ENCODE measurements around the gene GGA2.
"Not testable (repeated sequence)": the region's sequence is repeated elsewhere in the genome, so short reads cannot be mapped to it uniquely, and the experiment has no call there.

The GGA2 gene

DNA sequence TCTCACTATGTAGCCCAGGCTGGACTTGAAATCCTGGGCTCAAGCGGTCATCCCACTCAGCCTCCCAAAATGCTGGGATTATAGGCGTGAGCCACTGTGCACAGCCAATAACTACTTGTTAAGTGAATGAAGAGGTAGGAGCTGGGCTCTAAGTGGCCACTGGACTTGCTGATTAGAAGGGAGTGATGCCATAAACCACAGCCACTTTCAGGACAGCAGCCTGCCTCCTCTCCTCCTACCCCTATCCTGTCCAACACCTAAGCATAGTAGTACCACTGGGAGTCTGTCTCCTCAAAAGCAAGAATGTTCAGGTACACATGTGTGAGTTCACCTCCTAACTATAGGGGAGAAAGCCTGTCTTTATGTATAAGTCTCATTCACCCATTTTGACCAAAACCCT, 45.1 kb downstream of the GGA2 start:
- no peak for DNase-seq

DNA sequence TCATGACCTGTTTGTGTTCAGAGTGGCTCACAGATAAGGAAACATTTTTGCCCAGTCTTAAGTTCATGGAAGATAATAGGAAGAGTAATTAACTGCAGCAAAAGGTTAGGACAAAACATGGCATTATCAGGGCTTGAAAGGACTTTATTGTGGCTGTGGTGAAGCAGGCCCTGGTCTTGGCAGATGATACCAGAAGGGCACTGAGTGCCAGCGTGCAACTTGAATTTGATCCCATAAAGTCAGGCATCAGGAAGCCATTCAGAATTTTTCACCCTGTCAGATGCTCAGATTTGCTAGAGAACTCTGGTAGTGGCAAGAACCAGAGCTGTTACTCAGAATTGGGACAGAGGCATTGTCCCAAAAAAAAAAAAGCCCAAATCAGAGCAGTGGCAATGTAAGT, 46.1 kb downstream of the GGA2 start:
- no peak for DNase-seq

DNA sequence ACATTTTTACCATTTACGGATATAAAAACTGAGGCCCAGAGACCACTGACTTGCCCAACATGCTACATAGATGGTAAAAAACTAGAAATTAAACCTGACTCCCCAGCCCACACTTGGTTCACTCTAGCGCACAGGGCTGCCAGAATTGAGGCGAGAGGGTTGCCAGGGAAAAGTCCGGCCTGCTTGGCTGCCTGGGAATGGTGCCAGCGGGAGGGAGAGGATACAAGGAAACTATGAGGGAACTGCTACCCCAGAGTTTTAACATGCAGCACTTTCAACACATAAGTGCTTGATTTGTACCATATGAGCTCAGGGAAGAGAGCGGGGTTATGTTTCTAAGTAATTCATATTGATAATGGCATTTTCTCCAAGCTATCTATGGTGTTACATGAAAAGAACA, 47.3 kb downstream of the GGA2 start:
- not testable (repeated sequence) for DNase-seq

DNA sequence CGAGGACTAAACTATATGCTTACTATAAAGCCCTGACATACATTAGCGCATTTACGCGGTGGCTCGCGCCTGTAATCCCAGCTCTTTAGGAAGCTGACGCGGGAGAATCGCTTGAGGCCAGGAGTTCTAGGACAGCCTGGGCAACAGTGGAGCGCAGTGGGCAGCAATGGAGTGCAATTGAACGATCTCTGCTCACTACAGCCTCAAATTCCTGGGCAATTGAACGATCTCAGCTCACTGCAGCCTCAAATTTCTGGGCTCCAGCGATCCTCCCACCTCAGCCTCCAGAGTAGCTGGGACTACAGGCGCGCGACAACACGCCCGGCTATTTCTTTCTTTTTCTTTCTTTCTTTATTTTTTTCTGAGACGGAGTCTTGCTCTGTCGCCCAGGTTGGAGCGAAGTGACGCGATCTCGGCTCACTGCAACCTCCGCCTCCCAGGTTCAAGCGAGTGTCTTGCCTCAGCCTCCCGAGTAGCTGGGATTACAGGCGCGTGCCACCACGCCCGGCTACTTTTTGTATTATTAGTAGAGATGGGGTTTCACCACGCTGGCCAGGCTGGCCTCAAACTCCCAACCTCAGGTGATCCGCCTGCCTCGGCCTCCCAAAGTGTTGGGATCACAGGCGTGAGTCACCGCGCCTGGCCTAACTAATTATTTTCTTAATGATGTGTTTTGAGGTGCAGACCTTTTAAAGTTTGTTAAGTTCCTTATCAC, 56.8 kb downstream of the GGA2 start:
- DNase-seq = no peak

DNA sequence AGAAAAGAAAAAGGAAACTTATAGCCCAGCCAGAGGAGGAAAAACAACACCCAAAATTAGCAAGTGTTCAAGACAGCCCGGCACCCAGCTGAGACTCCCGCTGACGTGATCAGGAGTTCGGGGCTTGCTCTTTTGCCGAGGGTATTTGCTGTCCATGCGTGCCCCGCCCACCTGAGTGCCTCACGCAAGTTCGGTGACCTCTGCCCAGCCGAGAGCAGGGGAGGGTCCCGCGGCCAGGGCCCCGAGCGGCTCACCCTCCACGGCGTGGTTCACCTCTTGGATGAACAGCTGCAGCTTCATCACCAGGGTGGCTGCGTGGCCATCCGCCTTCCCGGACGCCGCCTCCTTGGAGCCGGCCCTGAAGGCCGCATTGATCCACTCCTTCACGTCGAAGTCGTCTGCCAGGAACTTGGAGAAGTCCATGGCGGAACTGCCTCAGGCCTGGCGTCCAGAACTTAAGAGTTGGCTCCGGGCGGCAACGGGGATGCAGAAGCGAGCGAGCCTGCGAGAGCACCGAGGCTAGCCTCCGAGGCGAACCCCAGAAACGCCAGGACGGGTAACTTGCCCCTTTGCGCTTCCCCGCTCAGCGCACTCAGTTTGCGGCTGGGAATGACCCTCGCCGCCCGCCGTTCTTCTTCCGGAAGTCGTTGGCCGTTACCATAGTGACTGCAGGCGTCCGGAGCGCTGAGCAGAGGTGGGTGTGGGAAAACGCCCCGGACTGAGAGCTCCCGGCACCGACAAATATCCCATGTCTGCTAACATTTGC, 57.5 kb downstream of the GGA2 start, which contains the start of gene COG7:
Gene COG7 (minus strand): TSS at position 618 of the 766 bp plus-strand sequence. CDS start 195 bp downstream, at position 423.
- DNase-seq = peak; percentile 55 to 84 (median 70)

DNA sequence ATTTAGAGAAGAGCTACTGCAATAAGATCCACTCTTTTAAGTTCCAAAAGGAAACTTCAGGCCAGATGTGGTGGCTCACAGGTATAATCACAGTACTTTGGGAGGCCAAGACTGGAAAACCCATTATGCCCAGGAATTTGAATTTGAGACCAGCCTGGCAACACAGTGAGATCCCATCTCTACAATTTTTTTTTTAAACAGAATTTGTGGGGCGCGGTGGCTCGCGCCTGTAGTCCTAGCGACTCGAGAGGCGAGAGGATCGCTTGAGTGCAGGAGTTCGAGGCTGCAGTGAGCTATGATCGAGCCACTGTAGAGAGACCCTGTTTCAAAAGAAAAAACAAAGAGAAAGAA, 58.1 kb downstream of the GGA2 start:
- DNase-seq = no peak

DNA sequence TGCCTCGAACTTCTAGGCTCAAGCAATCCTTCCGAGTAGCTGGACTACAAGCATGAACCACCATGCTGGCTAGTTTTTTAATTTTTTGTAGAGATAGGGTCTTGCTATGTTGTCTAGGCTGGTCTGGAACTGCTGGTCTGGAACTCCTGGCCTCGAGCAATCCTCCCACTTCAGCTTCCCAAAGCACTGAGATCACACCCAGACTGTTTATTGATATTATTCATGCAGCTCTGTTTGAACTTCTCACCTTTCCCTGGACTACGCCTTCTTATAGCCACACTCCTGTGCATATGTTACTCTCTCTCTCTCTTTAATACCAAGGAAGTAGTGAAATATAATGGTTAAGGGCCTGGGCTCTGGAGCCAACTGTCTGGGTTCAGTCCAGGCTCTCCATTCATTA, 61.9 kb downstream of the GGA2 start:
- no peak for DNase-seq

DNA sequence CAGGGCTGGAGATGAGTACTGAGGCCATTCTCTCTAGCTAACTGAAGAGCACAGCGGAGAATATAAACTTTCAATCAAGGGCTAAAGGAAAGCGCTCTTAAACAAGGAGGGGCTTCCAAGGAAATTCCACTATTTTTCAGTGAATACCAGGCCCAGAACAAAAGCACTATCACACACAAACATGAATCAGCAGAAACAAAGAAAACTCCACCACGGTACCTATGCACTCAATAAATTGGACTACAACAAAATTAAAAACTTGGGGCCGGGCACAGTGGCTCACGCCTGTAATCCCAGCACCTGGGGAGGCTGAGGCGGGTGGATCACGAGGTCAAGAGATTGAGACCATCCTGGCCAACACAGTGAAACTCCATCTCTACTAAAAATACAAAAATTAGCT, 72.8 kb downstream of the GGA2 start:
- not testable (repeated sequence) for DNase-seq

DNA sequence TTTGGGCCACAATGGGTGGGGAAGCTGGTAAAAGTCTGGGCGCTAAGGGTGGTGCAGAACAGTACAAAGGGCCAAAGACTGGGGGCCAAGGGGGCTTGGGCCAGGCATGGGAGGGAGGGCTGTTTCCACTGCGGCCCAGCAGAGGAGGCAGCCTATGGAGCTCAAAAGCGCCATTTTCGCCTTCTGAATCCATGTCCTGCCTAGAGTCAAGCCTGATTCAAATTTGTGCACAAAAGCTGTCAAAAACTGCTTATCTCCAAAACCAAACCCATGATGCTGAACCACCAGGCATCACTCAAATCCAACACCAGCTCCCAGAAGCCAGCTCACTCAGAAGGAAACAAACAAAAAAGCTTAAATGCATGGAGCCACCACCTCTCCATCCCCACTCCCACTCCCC, 73.3 kb downstream of the GGA2 start:
- DNase-seq = no peak

DNA sequence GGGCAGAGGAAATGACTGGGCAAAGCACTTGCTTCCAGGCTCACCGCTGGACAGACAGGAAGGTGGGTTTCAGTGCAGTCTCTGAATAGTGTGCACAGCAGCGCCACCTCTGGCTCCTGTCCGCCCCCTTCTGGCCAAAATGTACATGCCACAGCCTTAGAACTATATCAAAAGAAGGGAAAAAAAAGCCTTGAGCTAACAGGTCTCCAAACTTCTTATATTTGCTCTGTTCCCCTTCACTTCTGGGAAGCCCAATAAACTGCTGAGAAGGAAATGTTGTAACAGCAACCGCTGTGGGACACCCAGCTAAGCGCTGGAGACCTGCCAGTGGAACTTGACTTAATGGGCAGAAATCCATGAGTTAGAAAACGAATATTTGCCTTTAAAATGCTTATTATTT, 74.8 kb downstream of the GGA2 start:
- DNase-seq = peak; percentile 17 to 51 (median 43)

DNA sequence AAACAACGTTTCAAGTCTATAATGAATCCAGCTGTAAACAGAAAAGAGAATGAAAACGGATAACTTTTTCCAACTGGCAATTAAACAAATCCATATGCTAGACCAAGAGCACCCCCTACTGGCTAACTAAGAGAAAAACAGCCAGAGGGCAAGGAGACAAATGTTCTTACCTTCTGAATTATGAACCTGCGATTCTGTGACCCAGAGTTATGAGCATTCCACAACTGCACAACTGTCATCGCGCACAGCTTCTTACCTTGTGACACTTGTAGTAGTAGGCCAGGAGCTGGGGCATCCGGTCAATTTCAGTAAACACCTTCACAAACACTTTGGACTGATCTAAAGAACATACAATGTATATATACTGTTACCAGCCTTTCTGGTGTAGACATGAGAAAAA, 75.9 kb downstream of the GGA2 start:
- peak in 2 of 5 donors; percentile 10 to 56 for DNase-seq

DNA sequence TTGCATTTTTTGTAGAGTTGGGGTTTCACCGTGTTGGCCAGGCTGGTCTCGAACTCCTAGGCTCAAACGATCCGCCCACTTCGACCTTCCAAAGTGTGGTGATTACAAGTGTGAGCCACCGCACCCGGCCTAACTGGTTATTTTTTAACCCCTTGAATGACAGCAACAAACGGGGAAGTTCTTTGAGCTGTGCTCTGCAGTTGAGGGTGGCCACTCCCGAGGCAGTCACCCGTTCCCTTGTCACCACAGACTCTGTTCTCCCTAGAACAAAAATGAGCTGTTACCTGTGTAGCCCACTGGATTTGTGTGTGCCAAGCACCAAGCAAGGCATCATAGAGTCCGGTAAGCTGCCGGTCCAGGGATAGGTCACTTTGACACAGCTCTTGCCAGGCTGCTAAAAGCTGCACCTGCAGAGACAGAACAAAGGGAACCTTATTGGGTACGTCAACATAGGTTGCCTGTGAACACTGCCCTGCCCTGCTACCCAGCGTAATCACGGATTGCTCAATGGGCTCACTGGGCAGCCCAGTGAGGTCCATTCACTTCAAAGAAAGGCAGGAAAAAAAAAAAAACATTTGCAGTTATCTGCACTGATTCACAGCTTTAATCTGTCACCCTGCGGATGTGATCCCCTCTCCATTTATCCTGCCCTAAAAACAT, 76.9 kb downstream of the GGA2 start:
- no peak for DNase-seq

DNA sequence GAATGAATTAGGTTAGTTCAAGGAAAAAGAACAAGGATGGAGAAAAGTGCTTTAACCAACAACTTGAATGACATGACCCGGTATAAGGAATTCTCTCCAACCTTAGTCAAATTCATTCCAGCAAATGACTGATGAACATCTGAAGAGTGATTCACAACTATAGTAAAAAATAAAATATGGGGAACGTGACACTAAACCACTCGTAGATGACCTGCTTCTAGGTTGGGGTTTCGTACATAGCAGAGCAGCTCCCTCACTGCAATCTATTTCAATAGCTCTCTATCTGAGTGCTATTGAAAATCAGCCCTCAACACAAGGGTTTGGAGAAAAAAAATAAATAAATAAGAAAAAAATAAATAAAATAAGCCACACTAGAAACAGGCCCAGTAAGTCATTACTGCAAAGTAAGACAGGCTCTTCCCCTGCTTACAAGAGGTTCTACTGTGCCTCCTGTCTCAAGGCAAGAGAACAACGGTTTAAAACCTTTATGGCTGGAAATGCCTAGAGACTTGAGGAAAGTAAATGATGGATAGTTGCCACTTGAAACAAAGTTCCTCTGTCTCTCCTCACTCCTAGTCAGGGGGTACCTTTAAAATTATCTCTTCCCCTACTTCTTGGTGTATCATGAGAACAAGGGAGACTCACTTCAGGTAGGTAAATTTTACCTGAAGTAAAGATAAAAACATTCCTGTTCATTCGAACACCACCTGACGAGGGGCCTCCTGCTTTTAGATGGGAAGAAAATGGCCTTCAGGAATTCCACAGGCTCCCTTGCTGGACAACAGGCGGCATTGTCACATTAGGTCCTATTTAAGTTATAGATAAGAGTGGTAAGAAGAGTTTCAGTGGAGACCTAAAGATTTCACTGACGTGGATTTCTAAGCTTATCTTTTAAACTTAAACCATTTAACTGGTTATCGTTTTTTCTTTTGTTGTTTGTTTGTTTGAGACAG, 77.8 kb downstream of the GGA2 start:
- DNase-seq = no peak

DNA sequence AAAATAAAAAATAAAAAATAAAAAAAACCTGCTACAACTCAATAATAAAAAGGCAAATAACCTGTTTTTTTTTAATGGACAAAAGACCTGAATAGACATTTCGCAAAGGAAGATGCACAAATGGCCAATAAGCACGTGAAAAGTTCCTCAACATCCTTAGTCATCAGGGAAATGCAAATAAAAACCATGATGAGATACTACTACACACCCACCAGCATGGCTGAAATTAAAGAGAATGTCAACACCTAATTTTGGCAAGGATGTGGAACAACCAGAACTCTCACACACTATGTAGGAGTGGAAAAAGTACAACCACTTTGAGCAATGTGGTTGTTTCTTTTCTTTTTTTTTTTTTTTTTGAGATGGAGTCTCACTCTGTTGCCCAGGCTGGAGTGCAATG, 81.9 kb downstream of the GGA2 start:
- no peak for DNase-seq

DNA sequence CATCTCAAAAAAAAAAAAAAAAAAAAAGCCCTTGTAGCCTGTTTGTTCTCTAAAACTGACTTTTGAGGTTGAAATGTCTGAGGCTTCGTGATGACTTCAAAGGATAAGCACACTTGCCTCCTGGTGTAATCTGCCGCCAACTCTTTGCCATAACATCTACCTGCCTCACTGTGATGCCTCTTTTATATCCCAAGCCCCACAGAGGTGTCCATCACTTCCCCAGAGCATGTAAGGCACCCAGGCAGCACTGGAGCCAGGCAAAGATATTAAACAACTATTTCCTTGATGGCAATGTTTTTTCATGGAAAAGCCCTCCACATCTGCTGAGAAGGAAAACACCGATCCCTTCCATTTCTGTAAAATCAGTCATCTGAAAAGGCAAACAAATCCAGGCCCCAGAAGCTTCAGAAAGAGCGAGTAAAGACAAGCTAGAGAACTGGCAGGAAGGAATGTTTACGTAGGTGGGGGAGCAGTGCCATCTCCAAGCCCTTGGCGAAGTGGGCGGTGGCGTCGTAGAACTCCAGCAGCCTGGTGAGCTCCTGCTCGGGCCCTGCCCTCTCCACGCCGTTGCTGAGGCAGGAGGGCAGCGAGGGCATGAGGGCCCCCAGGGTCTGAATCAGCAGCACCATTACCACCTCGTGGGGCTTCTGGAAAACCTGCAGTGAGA, 85.9 kb downstream of the GGA2 start:
- no peak for DNase-seq

DNA sequence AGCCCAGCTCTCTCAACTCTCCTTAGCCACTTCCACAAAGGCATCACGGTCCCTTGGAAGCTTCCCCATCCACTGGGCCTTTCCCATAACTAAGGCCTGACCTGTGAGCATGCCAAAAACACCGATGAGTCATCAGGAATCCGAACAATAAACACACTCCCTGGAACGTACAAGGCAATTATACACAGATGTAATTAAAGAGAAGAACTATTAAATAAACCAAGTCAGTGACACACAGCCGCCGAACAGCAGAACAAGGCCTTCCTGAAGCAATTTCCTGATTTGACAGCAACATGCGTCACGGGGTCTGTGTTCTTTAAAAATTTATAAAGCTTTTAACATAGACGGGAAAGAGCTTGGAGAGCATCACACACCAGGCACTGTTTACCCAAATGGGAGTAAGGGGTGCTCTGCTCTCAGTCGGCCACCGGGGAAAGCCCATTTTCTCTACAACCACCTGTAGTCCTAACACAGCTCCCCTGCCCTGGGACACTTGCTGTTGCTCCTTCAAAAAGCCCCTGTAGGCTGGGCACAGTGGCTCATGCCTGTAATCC, 86.7 kb downstream of the GGA2 start:
- DNase-seq = no peak

DNA sequence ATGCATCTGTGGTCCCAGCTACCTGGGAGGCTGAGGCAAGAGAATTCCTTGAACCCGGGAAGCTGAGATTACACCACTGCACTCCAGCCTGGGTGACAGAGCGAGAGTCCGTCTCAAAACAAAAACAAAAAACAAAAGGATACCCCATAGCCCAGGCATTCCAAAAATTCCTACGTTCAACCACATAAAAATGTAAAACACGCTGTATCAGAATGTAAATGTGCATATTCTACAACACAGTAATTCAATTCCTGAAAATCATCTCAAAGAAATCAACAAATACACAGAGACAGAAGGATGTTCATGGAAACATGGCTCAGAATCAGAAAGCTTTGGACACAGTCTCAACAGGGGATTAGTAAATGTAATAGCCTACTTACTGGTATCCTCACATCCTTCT, 90.3 kb downstream of the GGA2 start:
- DNase-seq = no peak

DNA sequence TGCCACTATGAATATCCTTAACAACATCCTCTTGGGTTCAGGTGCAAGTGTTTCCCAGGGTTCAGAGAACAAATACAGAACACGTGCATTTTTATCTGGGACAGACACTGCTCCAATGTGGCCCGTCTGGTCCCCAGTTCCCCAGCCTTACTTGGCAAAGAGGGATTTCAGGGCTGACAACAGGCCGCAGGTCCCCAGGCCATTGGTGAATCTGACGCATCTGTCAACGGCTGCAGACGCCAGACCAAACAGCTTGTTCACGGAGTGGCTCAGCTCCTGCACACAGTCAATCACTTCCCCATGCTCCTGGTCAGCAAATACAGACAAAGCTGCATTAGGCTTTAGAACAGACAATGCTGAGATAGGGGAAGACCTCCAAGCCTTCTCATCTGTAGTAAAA, 93.5 kb downstream of the GGA2 start:
- DNase-seq = no peak

DNA sequence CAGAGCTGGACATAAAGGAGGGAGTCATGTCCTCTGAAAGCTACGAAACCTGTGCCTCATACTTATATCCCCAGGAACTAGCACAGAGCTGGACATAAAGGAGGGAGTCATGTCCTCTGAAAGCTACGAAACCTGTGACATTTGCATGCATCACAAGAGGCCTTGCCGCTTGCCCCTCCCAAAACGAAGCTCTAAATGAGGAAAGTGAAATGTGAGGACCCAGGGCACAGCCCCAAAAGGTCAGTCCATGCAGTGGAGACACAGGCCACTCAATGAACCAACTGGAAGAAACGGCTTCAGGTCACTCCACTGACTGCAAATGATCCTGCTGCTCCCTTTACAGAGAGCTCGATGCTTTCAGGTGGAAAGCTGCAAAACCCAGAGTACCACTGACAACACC, 95.6 kb downstream of the GGA2 start:
- no peak for DNase-seq
